Right ventricle myocardium superior (tissue), 1 donor: ENCODE data around the gene MYO3B. TPM values are rescaled to one million over a fixed set of nuclear protein-coding genes. Genes with fewer than 3 reads are reported as not detected.
"Not testable (repeated sequence)": the region's sequence is repeated elsewhere in the genome, so short reads cannot be mapped to it uniquely, and the experiment has no call there.

Experiments
- ATAC-seq: fragments of 200-7000 bp; cut with Tn5 transposase; one replicate; pipeline ENCODE4 v1.9.1; 2020; ENCODE audit warnings: mild to moderate bottlenecking; ENCODE audit not compliant: poor library complexity
- DNase-seq: peaks from one replicate; pipeline ENCODE4 v3.0.0-alpha.2; 2020
- intact Hi-C: fragments of 100-400 bp; cut with DNase I; formaldehyde crosslinking; loops from one replicate; pipeline ENCODE4 v1.11.2; 2022
- total RNA-seq: library from RNA; stranded (reverse); fragmentation: NEBNext Ultra II Directional; extraction: Animal tissue kit (Norgen Biotek cat#: 25700); gene quantifications from one replicate; pipeline ENCODE4 v1.2.1, GENCODE V29; 2021
- donor health status: DM: no; HTN: yes; CAD: no; lungs with severe emphysema.

MYO3B gene
- total RNA-seq, 1 donor from 2014 or later = not detected

- ATAC-seq = no peak
These were observed 353.0 kb downstream of the MYO3B start for GRCh38 chr2:170530803-170531564.

GRCh38 chr2:170531876-170532275, 353.9 kb downstream of the MYO3B start:
- intact Hi-C loops = no loop called here
- ATAC-seq = no peak
- no peak for DNase-seq

More at GRCh38 chr2:170530803-170531564, 353.0 kb downstream of the MYO3B start:
- no peak for DNase-seq
- intact Hi-C loops = no loop called here

- ATAC-seq = no peak
- no peak for DNase-seq
- intact Hi-C loops = no loop called here
These were observed 355.2 kb downstream of the MYO3B start for GRCh38 chr2:170533156-170533555.

- no peak for ATAC-seq
- intact Hi-C loops = no loop called here
These were observed 357.6 kb downstream of the MYO3B start for GRCh38 chr2:170535552-170535951.

GRCh38 chr2:170544817-170545216, 366.9 kb downstream of the MYO3B start:
- ATAC-seq (no peak), DNase-seq (no peak)
- intact Hi-C loops = no loop called here

More at GRCh38 chr2:170535552-170535951, 357.6 kb downstream of the MYO3B start:
- DNase-seq = no peak

GRCh38 chr2:170548304-170548703, 370.4 kb downstream of the MYO3B start:
- intact Hi-C loops = no loop called here

GRCh38 chr2:170550501-170550900, 372.6 kb downstream of the MYO3B start:
- intact Hi-C loops = no loop called here
- DNase-seq = no peak
- no peak for ATAC-seq

More at GRCh38 chr2:170548304-170548703, 370.4 kb downstream of the MYO3B start:
- ATAC-seq (no peak), DNase-seq (no peak)

GRCh38 chr2:170551899-170552298, 374.0 kb downstream of the MYO3B start:
- DNase-seq, intact Hi-C loops, ATAC-seq: not testable (repeated sequence)

- DNase-seq (no peak), ATAC-seq (no peak)
- intact Hi-C loops = no loop called here
These were observed 375.8 kb downstream of the MYO3B start for GRCh38 chr2:170553748-170554147.

GRCh38 chr2:170554278-170554955, 376.5 kb downstream of the MYO3B start:
- intact Hi-C loops = no loop called here
- ATAC-seq = no peak
- DNase-seq = peak; percentile 43

- intact Hi-C loops = no loop called here
- DNase-seq = no peak
- no peak for ATAC-seq
These were observed 385.0 kb downstream of the MYO3B start for GRCh38 chr2:170562928-170563327.

GRCh38 chr2:170563401-170563800, 385.5 kb downstream of the MYO3B start:
- ATAC-seq = no peak
- no peak for DNase-seq
- intact Hi-C loops = no loop called here

- DNase-seq (no peak), ATAC-seq (no peak)
- intact Hi-C loops = no loop called here
These were observed 388.2 kb downstream of the MYO3B start for GRCh38 chr2:170566138-170566537.

GRCh38 chr2:170567429-170567828, 389.5 kb downstream of the MYO3B start:
- ATAC-seq = no peak
- intact Hi-C loops = no loop called here

GRCh38 chr2:170568511-170568910, 390.6 kb downstream of the MYO3B start:
- intact Hi-C loops = no loop called here
- ATAC-seq = no peak
- DNase-seq = no peak

More at GRCh38 chr2:170567429-170567828, 389.5 kb downstream of the MYO3B start:
- no peak for DNase-seq

- no peak for ATAC-seq
- intact Hi-C loops = no loop called here
These were observed 393.7 kb downstream of the MYO3B start for GRCh38 chr2:170571612-170572011.

GRCh38 chr2:170573671-170574070, 395.7 kb downstream of the MYO3B start:
- intact Hi-C loops = no loop called here
- DNase-seq = no peak
- ATAC-seq = no peak

More at GRCh38 chr2:170571612-170572011, 393.7 kb downstream of the MYO3B start:
- DNase-seq = no peak

- no peak for ATAC-seq
- DNase-seq = no peak
- intact Hi-C loops = no loop called here
These were observed 398.3 kb downstream of the MYO3B start for GRCh38 chr2:170576296-170576695.

- intact Hi-C loops = no loop called here
- no peak for ATAC-seq
- no peak for DNase-seq
These were observed 399.4 kb downstream of the MYO3B start for GRCh38 chr2:170577356-170577755.

- no peak for DNase-seq
- intact Hi-C loops = no loop called here
- no peak for ATAC-seq
These were observed 400.7 kb downstream of the MYO3B start for GRCh38 chr2:170578606-170579005.
